Calu3 (cell line): ENCODE results near the gene SLC39A11. TPM values are rescaled to one million over a fixed set of nuclear protein-coding genes. Genes with fewer than 3 reads are reported as not detected.

Experiments
- BruUV-seq: library from RNA; stranded (reverse); fragments of 400-500 nt; replicated peaks from 2 replicates; lab custom pipeline; 2021; lab: Mats Ljungman, UMichigan
- CTCF ChIA-PET: fragments of 300-600 bp; sonication (Branson Sonifier 250); formaldehyde crosslinking; loops from one replicate; lab custom pipeline; 2022; ENCODE audit warnings: antibody characterized with exemption; lab: Charles Lee
- DNase-seq: peaks from one replicate; pipeline ENCODE4 v3.0.0; 2022
- H3K27ac Mint-ChIP-seq: one replicate; pipeline ENCODE4 v1.8.0; 2022; ENCODE audit warnings: mixed read lengths; ENCODE audit not compliant: unreplicated experiment
- H3K27me3 Mint-ChIP-seq: one replicate; pipeline ENCODE4 v1.8.0; 2022; ENCODE audit warnings: mixed read lengths; ENCODE audit not compliant: unreplicated experiment
- H3K36me3 Mint-ChIP-seq: one replicate; pipeline ENCODE4 v1.8.0; 2022; ENCODE audit warnings: mild to moderate bottlenecking, moderate library complexity, mixed read lengths; ENCODE audit not compliant: insufficient read depth, unreplicated experiment
- H3K4me1 Mint-ChIP-seq: one replicate; pipeline ENCODE4 v1.8.0; 2022; ENCODE audit warnings: mild to moderate bottlenecking, low read depth, mixed read lengths; ENCODE audit not compliant: unreplicated experiment
- H3K4me3 Mint-ChIP-seq: one replicate; pipeline ENCODE4 v1.8.0; 2022; ENCODE audit warnings: mild to moderate bottlenecking, low read depth, moderate library complexity, mixed read lengths; ENCODE audit not compliant: unreplicated experiment
- H3K9me3 Mint-ChIP-seq: one replicate; pipeline ENCODE4 v1.8.0; 2022; ENCODE audit warnings: low read depth, mixed read lengths; ENCODE audit not compliant: unreplicated experiment
- CTCF ChIP-seq: fragments of 200-600 bp; IDR thresholded peaks from one replicate; pipeline ENCODE4 v1.8.0; 2022; ENCODE audit warnings: antibody characterized with exemption; ENCODE audit not compliant: unreplicated experiment
- intact Hi-C: fragments of 100-400 bp; cut with micrococcal nuclease; formaldehyde crosslinking; loops from one replicate; pipeline ENCODE4 v1.10.0; 2022; ENCODE audit not compliant: unreplicated experiment
- total RNA-seq: library from RNA; stranded (reverse); gene quantifications from 2 replicates; pipeline ENCODE4 v1.2.3, GENCODE V29; 2022

Gene SLC39A11
- total RNA-seq, 1 experiment from 2014 or later, result 60.3 TPM

- CTCF ChIA-PET, result interaction anchor here (0.7 kb wide), 1 partner anchor 1524 kb away, joined by 7 read pairs; no protein-coding TSS in a partner anchor
- no peaks in the 10 kb centered on the region for H3K27me3 Mint-ChIP-seq
- H3K9me3 Mint-ChIP-seq, result no peaks in the 10 kb centered on the region
- no peak overlapping the region for H3K27ac Mint-ChIP-seq
- H3K36me3 Mint-ChIP-seq, result no peaks in the 10 kb centered on the region
- no peak overlapping the region for H3K4me3 Mint-ChIP-seq
- intact Hi-C loops, result no loop called here
- no peak for TF ChIP-seq CTCF
- H3K4me1 Mint-ChIP-seq, result peaks cover 17% of the 10 kb centered on the region
- DNase-seq, result no peak
- no TSS peak for BruUV-seq
Observed at GRCh38 chr17:72967277-72967970, 125.1 kb downstream of the SLC39A11 start.

- CTCF ChIA-PET, result interaction anchor here (1.3 kb wide), 1 partner anchor 12 kb away, joined by 3 read pairs; no protein-coding TSS in a partner anchor
- H3K4me3 Mint-ChIP-seq, result no peak overlapping the region
- no peaks in the 10 kb centered on the region for H3K9me3 Mint-ChIP-seq
- no TSS peak for BruUV-seq
- DNase-seq, result no peak
- H3K36me3 Mint-ChIP-seq, result no peaks in the 10 kb centered on the region
- no peak for TF ChIP-seq CTCF
- H3K27me3 Mint-ChIP-seq, result no peaks in the 10 kb centered on the region
- intact Hi-C loops, result no loop called here
- no peaks in the 10 kb centered on the region for H3K4me1 Mint-ChIP-seq
- H3K27ac Mint-ChIP-seq, result no peak overlapping the region
Observed at GRCh38 chr17:72962106-72962505, 130.4 kb downstream of the SLC39A11 start.

GRCh38 chr17:72955391-72956140, 136.9 kb downstream of the SLC39A11 start:
- H3K36me3 Mint-ChIP-seq, result no peaks in the 10 kb centered on the region

GRCh38 chr17:72954579-72954978, 137.9 kb downstream of the SLC39A11 start:
- H3K4me3 Mint-ChIP-seq, result no peak overlapping the region
- CTCF ChIA-PET, result no interaction called here
- no peak for TF ChIP-seq CTCF
- no peak overlapping the region for H3K27ac Mint-ChIP-seq
- no peaks in the 10 kb centered on the region for H3K9me3 Mint-ChIP-seq
- DNase-seq, result no peak
- no TSS peak for BruUV-seq
- intact Hi-C loops, result no loop called here
- H3K36me3 Mint-ChIP-seq, result no peaks in the 10 kb centered on the region
- H3K27me3 Mint-ChIP-seq, result no peaks in the 10 kb centered on the region
- H3K4me1 Mint-ChIP-seq, result no peaks in the 10 kb centered on the region

More at GRCh38 chr17:72955391-72956140, 136.9 kb downstream of the SLC39A11 start:
- no peaks in the 10 kb centered on the region for H3K27me3 Mint-ChIP-seq
- no TSS peak for BruUV-seq
- no peak overlapping the region for H3K4me3 Mint-ChIP-seq
- H3K4me1 Mint-ChIP-seq, result no peaks in the 10 kb centered on the region
- no peaks in the 10 kb centered on the region for H3K9me3 Mint-ChIP-seq
- H3K27ac Mint-ChIP-seq, result no peak overlapping the region
- CTCF ChIA-PET, result no interaction called here
- TF ChIP-seq CTCF, result no peak
- intact Hi-C loops, result no loop called here
- no peak for DNase-seq
